Smooth muscle cell (in vitro differentiated cells): Measurements from ENCODE around the gene B3GNT8. TPM values are rescaled to one million over a fixed set of nuclear protein-coding genes. Genes with fewer than 3 reads are reported as not detected.

ENCODE experiments used
- DNase-seq: peaks from one replicate; lab custom pipeline; 2025; ENCODE audit not compliant: unreplicated experiment; lab: John Stamatoyannopoulos, UW
- H2AFZ ChIP-seq: fragments of 200-600 bp; sonication (generic); 2 replicates; pipeline ENCODE4 v1.6.0; 2016; ENCODE audit warnings: antibody characterized with exemption, low read depth, mild to moderate bottlenecking
- H3F3A ChIP-seq: fragments of 200-600 bp; sonication (generic); 2 replicates; pipeline ENCODE4 v1.6.0; 2017; ENCODE audit warnings: antibody characterized with exemption, low read depth
- H3K27ac ChIP-seq: fragments of 200-600 bp; sonication (generic); 2 replicates; pipeline ENCODE4 v1.5.1; 2016; ENCODE audit warnings: low read depth, mild to moderate bottlenecking
- H3K27me3 ChIP-seq: fragments of 200-600 bp; sonication (generic); 2 replicates; pipeline ENCODE4 v1.6.1; 2016; ENCODE audit warnings: low read depth, mild to moderate bottlenecking
- H3K36me3 ChIP-seq: fragments of 200-600 bp; sonication (generic); 2 replicates; pipeline ENCODE4 v1.5.1; 2016; ENCODE audit warnings: low read depth
- H3K4me1 ChIP-seq: fragments of 200-600 bp; sonication (generic); 2 replicates; pipeline ENCODE4 v1.5.1; 2016; ENCODE audit warnings: low read depth
- H3K4me2 ChIP-seq: fragments of 200-600 bp; sonication (generic); 2 replicates; pipeline ENCODE4 v1.6.0; 2016; ENCODE audit warnings: mild to moderate bottlenecking
- H3K4me3 ChIP-seq: fragments of 200-600 bp; sonication (generic); 2 replicates; pipeline ENCODE4 v1.5.1; 2016; ENCODE audit warnings: mild to moderate bottlenecking
- H3K79me2 ChIP-seq: fragments of 200-600 bp; sonication (generic); 2 replicates; pipeline ENCODE4 v1.6.0; 2016; ENCODE audit warnings: low read depth, mild to moderate bottlenecking
- H3K9ac ChIP-seq: fragments of 200-600 bp; sonication (generic); 2 replicates; pipeline ENCODE4 v1.6.0; 2016; ENCODE audit warnings: low read depth
- H3K9me3 ChIP-seq: fragments of 200-600 bp; sonication (generic); replicated peaks from 2 replicates; pipeline ENCODE4 v1.5.1; 2016; ENCODE audit warnings: low read depth
- H4K20me1 ChIP-seq: fragments of 200-600 bp; sonication (generic); 2 replicates; pipeline ENCODE4 v1.6.0; 2016; ENCODE audit warnings: low read depth
- WGBS: methylation state at CpG from one replicate; pipeline ENCODE4 v1.1.7; 2016; ENCODE audit warnings: low lambda C conversion rate; 5-methylcytosine and 5-hydroxymethylcytosine counted together
- polyA plus RNA-seq: library from polyadenylated mRNA; unstranded; fragments of >200 nt; fragmentation: Nextera tagmentation; extraction: Ambion mirVana; gene quantifications from 2 replicates; pipeline ENCODE4 v1.2.1, GENCODE V29; 2016
- total RNA-seq: library from RNA; depleted of rRNA; stranded (reverse); fragments of >200 nt; gene quantifications from 2 replicates; pipeline ENCODE4 v1.2.3, GENCODE V29; 2014
- TF ChIP-seq, protein P1 (sequence below): fragments of 200-600 bp; sonication (generic); IDR thresholded peaks from 2 replicates; pipeline ENCODE4 v1.5.1; 2017; ENCODE audit warnings: borderline replicate concordance, mild to moderate bottlenecking, antibody characterized with exemption; ENCODE audit not compliant: insufficient read depth, poor library complexity, severe bottlenecking

B3GNT8 gene
- total and polyA plus RNA-seq, 2 experiments from 2014 or later = 0.85 to 1.7 TPM

DNA sequence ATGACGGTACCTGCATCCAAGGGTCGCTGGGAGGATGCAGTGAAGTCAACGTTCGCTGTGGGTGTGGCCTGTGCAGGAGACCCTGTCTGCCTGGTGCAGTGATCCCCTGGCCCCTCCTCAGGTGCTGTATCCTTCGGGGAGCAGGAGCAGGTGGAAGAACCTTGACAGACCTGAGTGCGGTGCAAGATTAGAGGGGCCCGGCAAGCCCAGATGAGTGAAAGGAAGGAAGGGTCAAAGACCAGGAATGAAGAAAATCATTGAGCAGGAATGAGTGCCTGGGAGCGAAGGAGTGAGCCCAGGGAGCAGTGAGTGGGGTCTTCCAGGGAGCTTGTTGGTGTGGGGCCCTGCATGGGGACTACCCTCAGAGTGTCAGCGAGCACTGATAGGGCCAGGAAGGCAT lies 12.7 kb downstream of the B3GNT8 start:
- Histone ChIP-seq H2AFZ (no peak overlapping the region), H3K4me2 (no peak overlapping the region), H3K27me3 (no peaks in the 10 kb centered on the region), H3K27ac (no peak overlapping the region), H4K20me1 (no peaks in the 10 kb centered on the region), H3K36me3 (no peaks in the 10 kb centered on the region), H3K4me3 (no peak overlapping the region), H3F3A (no peaks in the 10 kb centered on the region), H3K4me1 (no peaks in the 10 kb centered on the region), H3K9ac (no peak overlapping the region), H3K9me3 (no peaks in the 10 kb centered on the region), H3K79me2 (no peaks in the 10 kb centered on the region)
- TF ChIP-seq, protein P1, sequence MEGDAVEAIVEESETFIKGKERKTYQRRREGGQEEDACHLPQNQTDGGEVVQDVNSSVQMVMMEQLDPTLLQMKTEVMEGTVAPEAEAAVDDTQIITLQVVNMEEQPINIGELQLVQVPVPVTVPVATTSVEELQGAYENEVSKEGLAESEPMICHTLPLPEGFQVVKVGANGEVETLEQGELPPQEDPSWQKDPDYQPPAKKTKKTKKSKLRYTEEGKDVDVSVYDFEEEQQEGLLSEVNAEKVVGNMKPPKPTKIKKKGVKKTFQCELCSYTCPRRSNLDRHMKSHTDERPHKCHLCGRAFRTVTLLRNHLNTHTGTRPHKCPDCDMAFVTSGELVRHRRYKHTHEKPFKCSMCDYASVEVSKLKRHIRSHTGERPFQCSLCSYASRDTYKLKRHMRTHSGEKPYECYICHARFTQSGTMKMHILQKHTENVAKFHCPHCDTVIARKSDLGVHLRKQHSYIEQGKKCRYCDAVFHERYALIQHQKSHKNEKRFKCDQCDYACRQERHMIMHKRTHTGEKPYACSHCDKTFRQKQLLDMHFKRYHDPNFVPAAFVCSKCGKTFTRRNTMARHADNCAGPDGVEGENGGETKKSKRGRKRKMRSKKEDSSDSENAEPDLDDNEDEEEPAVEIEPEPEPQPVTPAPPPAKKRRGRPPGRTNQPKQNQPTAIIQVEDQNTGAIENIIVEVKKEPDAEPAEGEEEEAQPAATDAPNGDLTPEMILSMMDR = no peak
- WGBS = 91% methylated on average over 9 of the region's 9 CpGs
- DNase-seq = no peak

DNA sequence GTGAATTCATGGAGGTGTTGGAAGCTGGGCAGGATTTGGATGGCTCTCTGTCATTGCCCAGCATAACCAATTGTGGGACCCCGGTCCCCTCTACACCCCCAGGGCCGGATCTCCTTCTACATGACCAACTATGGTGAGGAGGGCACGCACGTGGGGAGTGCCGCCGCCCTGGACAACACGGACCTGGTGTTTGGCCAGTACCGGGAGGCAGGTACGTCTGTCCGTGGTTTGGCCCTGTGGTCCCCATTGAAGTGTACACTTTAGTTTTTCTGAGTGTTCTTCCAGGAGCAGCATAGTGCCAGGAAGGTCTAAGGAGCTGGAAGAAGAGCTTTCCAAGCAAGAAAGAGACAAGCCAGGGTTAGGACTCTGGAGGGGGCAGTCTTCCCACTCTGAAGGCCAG lies 13.2 kb downstream of the B3GNT8 start:
- Histone ChIP-seq H3K27me3 (no peaks in the 10 kb centered on the region), H3K4me3 (no peak overlapping the region), H3K9me3 (no peaks in the 10 kb centered on the region), H3K36me3 (no peaks in the 10 kb centered on the region), H3K4me2 (no peak overlapping the region), H3K4me1 (no peaks in the 10 kb centered on the region), H2AFZ (no peak overlapping the region), H3K9ac (no peak overlapping the region), H3K79me2 (no peaks in the 10 kb centered on the region), H4K20me1 (peaks cover 4% of the 10 kb centered on the region), H3F3A (no peaks in the 10 kb centered on the region), H3K27ac (no peak overlapping the region)
- TF ChIP-seq, protein P1 = no peak
- no peak for DNase-seq
- WGBS = 96% methylated on average over 10 of the region's 10 CpGs

DNA sequence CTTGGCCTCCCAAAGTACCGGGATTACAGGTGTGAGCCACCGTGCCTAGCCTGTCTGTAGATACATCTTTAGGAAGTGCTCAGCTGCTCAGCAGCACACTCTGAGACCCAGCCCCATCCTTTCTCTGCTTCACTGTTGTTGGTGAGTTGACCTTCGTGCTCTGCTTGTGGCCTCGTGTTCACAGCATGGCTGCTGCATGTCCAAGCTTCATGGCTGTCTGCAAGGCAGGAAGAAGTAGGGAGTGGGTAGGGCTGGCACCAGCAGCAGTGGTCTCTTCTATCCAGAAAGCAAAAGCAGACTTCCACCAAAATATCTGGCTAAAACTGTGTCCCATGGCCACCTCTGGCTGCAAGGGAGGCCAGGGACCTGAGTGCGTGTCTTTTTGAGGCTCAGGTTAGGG lies 14.2 kb downstream of the B3GNT8 start:
- TF ChIP-seq, protein P1 = no peak
- Histone ChIP-seq H3K27ac (no peak overlapping the region), H2AFZ (no peak overlapping the region), H3K36me3 (no peaks in the 10 kb centered on the region), H3K27me3 (no peaks in the 10 kb centered on the region), H3F3A (no peaks in the 10 kb centered on the region), H3K79me2 (no peaks in the 10 kb centered on the region), H3K4me3 (no peak overlapping the region), H3K4me2 (no peak overlapping the region), H3K4me1 (no peaks in the 10 kb centered on the region), H3K9ac (no peak overlapping the region), H4K20me1 (peaks cover 8% of the 10 kb centered on the region), H3K9me3 (no peaks in the 10 kb centered on the region)
- DNase-seq = no peak
- 95% methylated on average over 5 of the region's 5 CpGs for WGBS

DNA sequence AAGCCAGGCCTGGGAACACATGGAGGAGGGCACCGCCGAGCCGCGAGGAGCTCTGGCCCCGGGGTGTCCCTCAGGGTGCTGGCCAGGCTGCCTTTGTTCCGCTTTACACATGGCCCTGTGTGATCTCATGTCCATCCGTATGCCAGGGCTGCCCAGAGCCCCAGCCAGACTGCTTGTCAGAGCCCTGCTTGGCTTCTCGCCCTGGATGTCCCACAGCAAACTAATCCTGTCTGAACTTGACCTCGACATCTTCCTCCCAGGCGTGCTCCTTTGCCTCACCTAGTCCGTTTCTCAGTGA lies 15.3 kb downstream of the B3GNT8 start:
- Histone ChIP-seq H4K20me1 (peaks cover 14% of the 10 kb centered on the region), H3K36me3 (no peaks in the 10 kb centered on the region), H2AFZ (no peak overlapping the region)

More for the DNA sequence above, 15.3 kb downstream of the B3GNT8 start:
- DNase-seq = no peak
- H3K27me3 ChIP-seq = no peaks in the 10 kb centered on the region
- no peak overlapping the region for H3K4me2 ChIP-seq
- H3K4me3 ChIP-seq = no peak overlapping the region
- no peaks in the 10 kb centered on the region for H3F3A ChIP-seq
- H3K9me3 ChIP-seq = no peaks in the 10 kb centered on the region
- TF ChIP-seq, protein P1 = no peak
- 97% methylated on average over 11 of the region's 11 CpGs for WGBS
- no peaks in the 10 kb centered on the region for H3K79me2 ChIP-seq
- H3K9ac ChIP-seq = no peak overlapping the region
- no peaks in the 10 kb centered on the region for H3K4me1 ChIP-seq
- no peak overlapping the region for H3K27ac ChIP-seq
